ENCODE results near the gene RUNDC1.
A peak's percentile ranks its signal among the peaks of the same experiment; 100 is the strongest.
"Not testable (repeated sequence)": the region's sequence is repeated elsewhere in the genome, so short reads cannot be mapped to it uniquely, and the experiment has no call there.

Gene RUNDC1

DNA sequence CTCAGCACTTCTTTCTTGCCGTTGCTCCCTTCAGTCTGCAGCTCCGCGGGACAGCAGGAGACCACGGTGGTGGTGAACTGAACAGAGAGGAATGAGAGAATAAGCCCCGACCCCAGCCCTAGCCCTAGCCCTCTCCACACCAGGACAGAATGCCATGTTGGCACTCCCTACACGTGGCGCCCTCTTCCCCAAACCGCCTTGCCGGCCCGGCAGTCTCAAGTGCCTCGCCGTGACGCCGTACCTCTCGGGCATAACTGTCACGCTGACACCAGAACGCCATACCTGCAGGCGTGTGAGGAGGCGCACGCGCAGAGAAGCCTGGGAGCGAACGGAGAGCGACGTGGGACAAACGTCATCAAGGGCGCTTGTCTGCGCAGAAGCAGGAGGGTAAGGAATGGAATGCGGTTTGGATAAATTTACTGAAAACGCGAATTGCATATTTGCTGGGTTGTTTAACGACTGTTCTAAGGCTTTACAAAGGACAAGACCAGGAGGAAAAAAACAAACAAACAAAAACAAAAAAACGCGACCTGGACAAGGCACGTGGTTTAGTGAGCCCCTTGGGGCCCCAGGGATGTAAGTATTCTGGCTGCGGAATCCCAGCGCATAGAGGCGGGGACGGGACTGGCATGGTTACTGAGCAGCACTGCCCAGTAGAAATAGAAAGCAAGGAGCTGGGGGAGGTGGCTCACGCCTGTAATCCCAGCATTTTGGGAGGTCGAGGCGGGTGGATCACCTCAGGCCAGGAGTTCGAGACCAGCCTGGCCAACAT lies 16.0 kb upstream of the RUNDC1 start, which contains the start of gene AARSD1:
Gene AARSD1, minus strand, starts transcription at position 294 of the 772 bp plus-strand sequence. Its CDS starts 14 bp downstream, at position 280.
- TF ChIP-seq, protein P1, sequence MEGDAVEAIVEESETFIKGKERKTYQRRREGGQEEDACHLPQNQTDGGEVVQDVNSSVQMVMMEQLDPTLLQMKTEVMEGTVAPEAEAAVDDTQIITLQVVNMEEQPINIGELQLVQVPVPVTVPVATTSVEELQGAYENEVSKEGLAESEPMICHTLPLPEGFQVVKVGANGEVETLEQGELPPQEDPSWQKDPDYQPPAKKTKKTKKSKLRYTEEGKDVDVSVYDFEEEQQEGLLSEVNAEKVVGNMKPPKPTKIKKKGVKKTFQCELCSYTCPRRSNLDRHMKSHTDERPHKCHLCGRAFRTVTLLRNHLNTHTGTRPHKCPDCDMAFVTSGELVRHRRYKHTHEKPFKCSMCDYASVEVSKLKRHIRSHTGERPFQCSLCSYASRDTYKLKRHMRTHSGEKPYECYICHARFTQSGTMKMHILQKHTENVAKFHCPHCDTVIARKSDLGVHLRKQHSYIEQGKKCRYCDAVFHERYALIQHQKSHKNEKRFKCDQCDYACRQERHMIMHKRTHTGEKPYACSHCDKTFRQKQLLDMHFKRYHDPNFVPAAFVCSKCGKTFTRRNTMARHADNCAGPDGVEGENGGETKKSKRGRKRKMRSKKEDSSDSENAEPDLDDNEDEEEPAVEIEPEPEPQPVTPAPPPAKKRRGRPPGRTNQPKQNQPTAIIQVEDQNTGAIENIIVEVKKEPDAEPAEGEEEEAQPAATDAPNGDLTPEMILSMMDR (IDR thresholded peaks at IDR 0.05) = no peak
- TF ChIP-seq ZFX (IDR thresholded peaks at IDR 0.05; ENCODE audit: borderline replicate concordance) = no peak
- H3K27ac ChIP-seq = peak within 1 kb of the TSS; percentile 82

DNA sequence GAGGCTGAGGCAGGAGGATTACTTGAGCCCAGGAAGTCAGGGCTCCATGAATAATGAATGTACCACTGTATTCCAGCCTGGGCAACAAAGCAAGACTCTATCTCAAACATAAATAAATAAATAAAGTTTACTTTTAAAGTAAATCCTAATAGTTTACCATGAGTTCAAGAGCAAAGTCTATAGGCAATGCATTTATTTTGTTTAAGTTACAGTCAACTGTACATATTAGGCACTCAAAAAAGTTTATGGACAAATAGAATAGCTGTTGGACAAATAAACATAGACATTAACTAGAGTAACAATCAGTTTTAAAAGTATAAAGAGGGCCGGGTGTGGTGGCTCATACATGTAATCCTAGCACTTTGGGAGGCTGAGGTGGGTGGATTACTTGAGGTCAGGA lies 12.4 kb upstream of the RUNDC1 start:
- no peak for TF ChIP-seq ZFX (IDR thresholded peaks at IDR 0.05; ENCODE audit: borderline replicate concordance)
- TF ChIP-seq, protein P1 (IDR thresholded peaks at IDR 0.05) = no peak
- H3K27ac ChIP-seq = no peak overlapping the region

DNA sequence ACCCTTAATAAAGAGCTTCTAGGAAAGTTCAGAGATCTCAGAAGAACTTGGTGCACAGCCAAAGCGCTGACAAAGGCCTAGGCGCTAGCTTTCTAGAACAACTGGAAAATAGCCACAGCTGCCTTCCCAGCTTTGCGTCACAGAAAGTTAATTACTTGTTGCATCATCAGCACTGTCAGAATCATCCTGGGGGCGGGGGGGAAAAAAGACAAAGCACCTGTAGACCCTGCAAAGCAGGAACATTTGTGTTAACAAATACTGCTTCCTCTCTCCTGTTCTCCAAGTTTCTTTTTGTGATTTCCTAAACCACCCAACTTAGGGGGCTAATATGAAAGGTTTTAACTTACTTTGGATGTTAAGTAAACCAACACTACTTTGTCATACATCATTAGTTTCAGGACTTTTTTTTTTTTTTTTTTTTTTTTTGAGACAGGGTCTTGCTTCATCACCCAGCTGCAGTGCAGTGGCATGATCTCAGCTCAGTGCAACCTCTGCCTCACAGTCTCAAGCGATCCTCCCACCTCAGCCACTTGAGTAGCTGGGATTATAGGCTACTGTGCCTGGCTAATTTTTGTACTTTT lies 11.3 kb upstream of the RUNDC1 start:
- H3K27ac ChIP-seq = no peak overlapping the region
- no peak for TF ChIP-seq ZFX (IDR thresholded peaks at IDR 0.05; ENCODE audit: borderline replicate concordance)
- TF ChIP-seq, protein P1 (IDR thresholded peaks at IDR 0.05) = no peak

DNA sequence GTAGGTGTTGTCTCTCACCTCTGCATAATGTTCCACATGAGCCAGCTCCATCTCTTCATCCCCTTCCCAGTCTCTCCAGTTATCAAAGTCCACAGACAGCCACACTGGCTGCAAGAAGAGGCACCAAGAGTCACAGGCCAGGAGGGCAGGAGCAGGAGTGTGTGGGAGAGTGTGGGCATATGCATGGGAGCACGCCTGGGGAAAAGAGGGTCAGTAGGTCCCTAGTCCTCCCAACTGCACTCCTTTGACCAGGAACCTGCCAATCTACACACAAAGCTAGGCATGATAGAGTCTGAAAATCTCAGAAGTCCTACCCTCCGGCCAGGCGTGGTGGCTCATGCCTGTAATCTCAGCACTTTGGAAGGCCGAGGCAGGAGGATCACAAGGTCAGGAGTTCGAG lies 8.8 kb upstream of the RUNDC1 start:
- TF ChIP-seq, protein P1 (IDR thresholded peaks at IDR 0.05) = no peak
- TF ChIP-seq ZFX (IDR thresholded peaks at IDR 0.05; ENCODE audit: borderline replicate concordance) = no peak

DNA sequence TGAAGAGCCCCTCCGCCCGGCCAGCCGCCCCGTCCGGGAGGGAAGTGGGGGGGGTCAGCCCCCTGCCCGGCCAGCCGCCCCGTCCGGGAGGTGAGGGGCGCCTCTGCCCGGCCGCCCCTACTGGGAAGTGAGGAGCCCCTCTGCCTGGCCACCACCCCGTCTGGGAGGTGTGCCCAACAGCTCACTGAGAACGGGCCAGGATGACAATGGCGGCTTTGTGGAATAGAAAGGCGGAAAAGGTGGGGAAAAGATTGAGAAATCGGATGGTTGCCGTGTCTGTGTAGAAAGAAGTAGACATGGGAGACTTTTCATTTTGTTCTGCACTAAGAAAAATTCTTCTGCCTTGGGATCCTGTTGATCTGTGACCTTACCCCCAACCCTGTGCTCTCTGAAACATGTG lies 7.0 kb upstream of the RUNDC1 start:
- H3K27ac ChIP-seq = not testable (repeated sequence)

More for the DNA sequence above, 8.8 kb upstream of the RUNDC1 start:
- no peak overlapping the region for H3K27ac ChIP-seq

DNA sequence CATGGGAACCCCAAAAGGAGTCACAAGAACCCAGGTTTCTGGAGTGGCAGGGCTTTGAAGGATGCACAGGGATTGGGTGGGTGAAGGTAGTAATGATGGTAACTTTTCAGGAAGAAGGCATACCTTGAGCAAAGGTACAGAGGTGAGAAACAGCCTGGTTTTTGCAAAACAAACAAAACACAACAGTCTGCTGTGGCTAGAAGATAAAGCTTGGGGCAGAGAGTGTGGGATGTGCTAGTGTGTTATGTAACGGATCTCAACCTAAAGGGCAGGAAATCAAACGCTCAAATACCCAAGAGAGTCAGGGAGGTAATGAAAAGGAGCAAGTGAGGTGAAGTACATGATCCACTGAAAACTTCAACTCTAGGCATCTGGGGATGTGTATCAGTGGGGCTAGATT lies 5.1 kb upstream of the RUNDC1 start:
- no peak overlapping the region for H3K27ac ChIP-seq

DNA sequence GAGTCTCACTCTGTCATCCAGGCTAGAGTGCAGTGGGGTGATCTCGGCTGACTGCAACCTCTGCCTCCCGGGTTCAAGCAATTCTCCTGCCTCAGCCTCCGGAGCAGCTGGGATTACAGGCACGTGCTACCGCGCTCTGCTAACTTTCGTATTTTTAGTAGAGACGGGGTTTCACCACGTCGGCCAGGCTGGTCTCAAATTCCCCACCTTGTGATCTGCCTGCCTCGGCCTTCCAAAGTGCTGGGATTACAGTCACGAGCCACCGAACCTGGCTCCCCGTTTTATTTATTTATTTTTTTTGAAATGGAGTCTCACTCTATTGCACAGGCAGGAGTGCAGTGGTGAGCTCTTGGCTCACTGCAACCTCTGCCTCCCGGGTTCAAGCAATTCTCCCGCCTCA lies 4.7 kb upstream of the RUNDC1 start:
- not testable (repeated sequence) for H3K27ac ChIP-seq

More for the DNA sequence above, 5.1 kb upstream of the RUNDC1 start:
- TF ChIP-seq, protein P1 (IDR thresholded peaks at IDR 0.05) = no peak
- no peak for TF ChIP-seq ZFX (IDR thresholded peaks at IDR 0.05; ENCODE audit: borderline replicate concordance)

DNA sequence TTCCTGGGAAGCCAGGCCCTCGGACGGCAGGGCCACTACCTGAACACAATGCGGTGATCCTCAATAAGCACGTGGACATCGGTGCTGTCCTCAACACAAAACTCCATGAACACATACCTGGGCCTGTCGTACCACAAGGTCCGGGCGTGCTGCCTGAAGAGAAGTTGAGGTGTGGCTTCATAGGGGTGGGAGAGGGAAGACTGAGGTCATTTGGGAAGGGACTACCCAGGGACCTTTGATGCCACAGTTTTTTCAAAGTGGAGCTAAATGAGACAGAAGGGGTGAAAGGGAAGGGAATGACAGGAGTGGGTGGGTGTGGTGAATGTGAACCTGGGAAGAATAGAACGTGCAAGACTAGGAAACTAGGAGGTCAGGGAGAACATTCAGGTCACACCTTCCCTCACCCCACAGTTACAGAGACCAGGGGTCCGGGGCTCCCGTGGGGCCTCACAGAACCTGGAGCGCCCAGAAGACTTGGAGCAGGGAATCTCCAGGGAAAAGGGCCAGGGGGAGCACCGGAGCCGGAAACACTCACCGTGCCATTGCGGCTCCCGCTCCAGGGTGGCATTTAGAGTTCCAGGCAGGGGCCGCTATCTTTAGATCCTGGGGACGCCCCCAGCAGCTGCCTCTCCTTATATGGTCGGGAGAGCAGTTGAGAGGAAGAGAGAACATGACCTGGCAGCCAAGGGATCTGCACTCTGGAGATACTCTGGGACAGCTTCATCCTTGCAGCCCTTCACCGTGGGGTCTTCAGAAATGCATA lies 673 bp upstream of the RUNDC1 start, which contains the start of gene PTGES3L:
Gene PTGES3L, minus strand, starts transcription at position 570 of the 763 bp plus-strand sequence. Its CDS starts 27 bp downstream, at position 543.
- peak within 1 kb of the TSS; percentile 95 for H3K27ac ChIP-seq
- no peak for TF ChIP-seq ZFX (IDR thresholded peaks at IDR 0.05; ENCODE audit: borderline replicate concordance)
- TF ChIP-seq, protein P1 (IDR thresholded peaks at IDR 0.05) = no peak

Measured in 22Rv1 (cell line).